HG03139 (cell line): ENCODE measurements around the gene FASTKD3.
A peak's percentile ranks its signal among the peaks of the same experiment; 100 is the strongest.
"Not testable (repeated sequence)": the region's sequence is repeated elsewhere in the genome, so short reads cannot be mapped to it uniquely, and the experiment has no call there.

Source experiments
- ATAC-seq: cut with Tn5 transposase; IDR thresholded peaks from one replicate; pipeline ENCODE4 v1.9.1; 2021; ENCODE audit not compliant: unreplicated experiment

Gene FASTKD3

GRCh38 chr5:7868773-7869473 lies at the start of gene FASTKD3, which contains the start of gene MTRR:
Gene FASTKD3 (minus strand): TSS chr5:7869031. CDS start chr5:7868083, 948 bp downstream.
Gene MTRR (plus strand): TSS chr5:7869148. CDS start chr5:7870795, 1,647 bp downstream.
- peak; percentile 98 for ATAC-seq

- ATAC-seq = no peak
These were observed 48.6 kb upstream of the FASTKD3 start for GRCh38 chr5:7917130-7918123.

DNA sequence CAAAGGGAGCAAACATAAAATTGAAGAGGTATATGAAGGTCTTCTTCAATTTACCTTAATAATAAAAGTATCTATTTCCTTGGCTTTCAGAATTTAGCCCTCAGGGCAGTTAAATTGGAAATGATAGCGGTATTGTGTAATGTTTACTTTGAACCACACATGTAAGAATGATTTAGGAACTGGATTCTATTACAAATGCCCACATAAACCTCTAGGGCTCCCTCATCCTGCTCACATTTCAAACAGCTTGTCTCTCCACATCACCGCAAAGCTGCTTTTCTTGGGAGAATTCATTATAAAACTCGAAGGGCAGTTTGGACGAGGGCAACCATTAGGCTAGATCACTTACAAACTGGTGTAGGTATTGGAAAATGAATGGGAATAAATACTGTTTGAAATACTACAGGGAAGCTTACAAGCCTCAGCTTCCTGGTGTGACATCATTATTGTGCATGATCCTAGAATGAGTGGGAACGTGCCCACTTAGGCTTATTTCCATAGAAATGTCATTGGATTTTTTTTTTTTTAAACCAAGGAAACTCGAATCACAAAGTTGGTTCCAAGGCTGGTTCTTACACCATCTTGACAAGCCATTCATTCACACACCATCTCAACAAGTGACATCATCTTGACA lies 47.5 kb upstream of the FASTKD3 start:
- ATAC-seq = no peak

DNA sequence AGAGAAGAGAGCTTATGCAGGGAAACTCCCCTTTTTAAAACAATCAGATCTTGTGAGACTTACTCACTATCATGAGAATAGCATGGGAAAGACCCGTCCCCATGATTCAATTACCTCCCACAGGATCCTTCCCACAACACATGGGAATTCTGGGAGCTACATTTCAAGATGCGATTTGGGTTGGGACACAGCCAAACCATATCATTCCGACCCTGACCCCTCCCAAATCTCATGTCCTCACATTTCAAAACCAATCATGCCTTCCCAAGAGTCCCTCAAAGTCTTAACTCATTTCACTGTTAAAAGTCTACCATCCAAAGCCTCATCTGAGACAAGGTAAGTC lies 42.6 kb upstream of the FASTKD3 start:
- ATAC-seq = not testable (repeated sequence)

GRCh38 chr5:7910738-7911428 lies 42.1 kb upstream of the FASTKD3 start:
- ATAC-seq = no peak

DNA sequence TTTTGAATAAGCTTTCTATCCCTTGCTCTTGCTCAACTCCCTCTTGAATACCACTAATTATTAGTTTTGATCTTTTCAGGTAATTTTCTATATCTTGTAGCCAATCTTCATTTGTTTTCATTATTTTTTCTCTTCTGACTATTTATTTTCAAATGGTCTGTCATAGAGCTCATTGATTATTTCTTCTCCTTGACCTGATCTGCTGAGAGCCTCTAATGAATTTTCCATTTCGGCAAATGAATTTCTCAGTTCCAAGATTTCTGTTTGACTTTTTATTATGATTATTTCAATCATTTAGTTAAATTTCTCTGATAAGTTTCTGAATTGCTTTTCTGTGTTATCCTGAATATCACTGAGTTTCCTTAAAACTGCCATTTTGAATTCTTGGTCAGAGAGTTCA lies 39.5 kb upstream of the FASTKD3 start:
- no peak for ATAC-seq

DNA sequence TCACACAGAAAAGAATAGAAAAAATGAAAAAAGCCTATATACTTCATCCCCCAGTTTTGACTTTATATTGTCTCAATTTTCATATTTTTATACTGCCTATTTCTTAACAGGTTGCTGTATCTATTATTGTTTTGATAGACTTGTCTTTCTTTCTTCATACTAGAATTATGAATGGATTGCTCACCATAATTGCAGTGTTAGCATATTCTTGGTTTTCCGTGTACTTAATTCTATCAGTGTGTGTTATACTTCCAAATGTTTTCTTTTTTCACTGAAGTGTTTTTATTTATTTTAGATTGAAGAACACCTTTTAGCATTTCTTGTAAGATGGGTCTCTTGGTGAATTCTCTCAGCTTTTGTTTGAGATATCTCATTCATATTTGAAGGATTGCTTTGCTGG lies 38.8 kb upstream of the FASTKD3 start:
- ATAC-seq = no peak

GRCh38 chr5:7904170-7904569 lies 35.3 kb upstream of the FASTKD3 start:
- ATAC-seq = no peak

DNA sequence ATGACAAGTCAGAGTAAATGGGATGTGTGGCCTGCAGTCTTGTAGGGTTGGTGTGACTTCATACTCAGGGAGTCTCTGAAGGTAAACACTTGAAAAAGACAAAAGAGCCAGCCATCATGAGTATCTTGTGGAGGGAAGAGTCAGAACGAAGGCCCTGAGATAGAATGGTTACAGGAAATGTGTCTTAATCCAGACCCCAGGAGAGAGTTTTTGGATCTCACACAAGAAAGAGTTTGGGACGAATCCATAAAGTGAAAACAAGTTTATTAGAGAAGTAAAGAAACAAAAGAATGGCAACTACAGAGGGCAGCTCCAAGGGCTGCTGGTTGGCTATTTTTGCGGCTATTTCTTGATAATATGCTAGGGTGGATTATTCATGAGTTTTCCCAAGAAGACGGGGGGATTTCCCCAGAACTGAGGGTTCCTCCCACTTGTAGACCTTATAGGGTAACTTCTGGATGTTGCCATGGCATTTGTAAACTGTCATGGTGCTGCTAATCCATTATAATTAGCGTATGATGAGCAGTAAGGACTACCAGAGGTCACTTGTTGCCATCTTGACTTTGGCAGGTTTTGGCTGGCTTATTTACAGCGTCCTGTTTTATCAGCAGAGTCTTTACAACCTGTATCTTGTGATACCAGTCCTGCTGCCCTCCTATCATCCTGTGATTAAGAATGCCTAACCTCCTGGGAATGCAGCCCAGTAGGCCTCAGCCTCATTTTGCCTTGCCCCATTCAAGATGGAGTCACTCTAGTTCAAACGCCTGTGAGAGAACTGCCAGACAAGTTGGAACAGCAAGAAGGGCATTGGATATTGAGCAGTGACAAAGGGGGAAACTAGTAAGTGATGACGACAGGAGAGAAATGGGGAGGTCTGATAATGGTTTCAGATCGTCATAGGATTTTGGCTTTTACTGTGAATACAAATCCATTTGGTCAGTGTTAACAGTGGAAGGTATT lies 34.1 kb upstream of the FASTKD3 start:
- no peak for ATAC-seq

- ATAC-seq = no peak
These were observed 33.4 kb upstream of the FASTKD3 start for GRCh38 chr5:7902201-7902600.

DNA sequence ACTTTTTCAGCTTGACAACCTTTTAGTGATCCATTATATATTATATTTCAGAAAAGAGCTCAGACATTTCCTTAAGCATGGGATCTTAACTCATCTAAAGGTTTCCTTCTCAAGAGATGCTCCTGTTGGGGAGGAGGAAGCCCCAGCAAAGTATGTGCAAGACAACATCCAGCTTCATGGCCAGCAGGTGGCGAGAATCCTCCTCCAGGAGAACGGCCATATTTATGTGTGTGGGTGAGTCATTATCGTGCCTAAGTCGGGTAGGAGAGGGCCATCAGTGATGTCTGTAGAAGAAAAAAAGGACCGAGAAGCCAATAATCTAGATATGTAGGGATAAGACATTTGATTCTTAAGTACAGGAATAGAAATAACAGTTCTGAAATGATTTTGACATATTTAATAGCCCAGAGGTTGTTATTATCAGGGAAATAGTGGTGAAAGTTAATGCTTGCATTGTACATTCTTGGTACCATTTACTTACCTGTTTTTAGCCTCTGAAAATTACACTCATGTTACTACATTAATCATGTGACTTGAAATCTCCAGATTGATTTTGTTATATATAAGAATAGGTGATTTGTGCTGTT lies 28.3 kb upstream of the FASTKD3 start:
- ATAC-seq = no peak

DNA sequence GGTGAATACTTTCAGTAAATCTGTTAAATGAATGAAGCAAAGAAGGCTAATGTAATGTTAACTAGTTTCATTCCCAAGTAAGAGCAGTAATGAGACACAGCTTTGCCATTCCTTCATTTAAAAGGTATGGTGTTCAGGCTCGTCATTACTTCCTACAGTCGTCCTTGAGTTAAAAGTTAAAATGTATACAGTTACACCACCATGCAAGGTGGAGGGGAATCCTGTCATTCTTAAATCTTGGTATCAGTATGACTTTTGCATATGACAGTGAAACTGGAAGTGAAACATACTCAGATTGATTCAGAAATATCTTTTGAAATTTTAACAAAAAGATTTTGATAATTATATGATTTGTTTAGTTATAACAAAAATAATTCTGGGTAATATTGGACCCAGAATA lies 26.0 kb upstream of the FASTKD3 start:
- peak; percentile 96 for ATAC-seq

DNA sequence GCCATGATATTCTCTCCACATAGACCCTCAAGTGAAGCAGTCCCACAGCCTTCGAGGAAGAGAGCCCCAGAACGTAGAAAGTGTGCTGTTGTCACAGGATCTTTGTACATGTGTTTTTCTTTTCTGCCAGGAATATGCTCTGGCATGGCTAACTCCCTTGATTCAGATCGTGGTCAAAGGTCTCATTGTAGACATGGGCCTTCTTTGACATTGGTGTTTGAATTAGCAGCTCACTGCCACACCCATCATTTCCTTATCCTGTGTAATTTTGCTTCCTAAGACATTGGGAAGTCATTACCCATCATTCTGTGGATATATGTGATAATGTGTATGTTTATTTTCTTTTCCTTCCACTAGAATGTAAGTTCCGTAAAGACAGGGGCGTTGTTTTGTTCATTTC lies 25.6 kb upstream of the FASTKD3 start:
- no peak for ATAC-seq

DNA sequence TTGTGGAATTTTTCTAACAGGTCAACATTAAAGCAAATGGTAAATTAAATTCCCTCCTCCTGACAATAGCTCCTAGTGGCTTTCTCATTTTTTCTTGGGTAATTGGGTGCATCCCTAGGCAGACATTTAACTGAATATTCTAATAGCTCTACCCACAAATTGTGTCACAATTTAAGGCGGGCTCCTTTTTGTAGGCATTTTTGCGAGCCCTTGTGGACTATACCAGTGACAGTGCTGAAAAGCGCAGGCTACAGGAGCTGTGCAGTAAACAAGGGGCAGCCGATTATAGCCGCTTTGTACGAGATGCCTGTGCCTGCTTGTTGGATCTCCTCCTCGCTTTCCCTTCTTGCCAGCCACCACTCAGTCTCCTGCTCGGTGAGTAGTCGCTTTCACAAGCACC lies 20.1 kb upstream of the FASTKD3 start:
- ATAC-seq = no peak

- ATAC-seq = no peak
These were observed 18.1 kb upstream of the FASTKD3 start for GRCh38 chr5:7886849-7887475.

DNA sequence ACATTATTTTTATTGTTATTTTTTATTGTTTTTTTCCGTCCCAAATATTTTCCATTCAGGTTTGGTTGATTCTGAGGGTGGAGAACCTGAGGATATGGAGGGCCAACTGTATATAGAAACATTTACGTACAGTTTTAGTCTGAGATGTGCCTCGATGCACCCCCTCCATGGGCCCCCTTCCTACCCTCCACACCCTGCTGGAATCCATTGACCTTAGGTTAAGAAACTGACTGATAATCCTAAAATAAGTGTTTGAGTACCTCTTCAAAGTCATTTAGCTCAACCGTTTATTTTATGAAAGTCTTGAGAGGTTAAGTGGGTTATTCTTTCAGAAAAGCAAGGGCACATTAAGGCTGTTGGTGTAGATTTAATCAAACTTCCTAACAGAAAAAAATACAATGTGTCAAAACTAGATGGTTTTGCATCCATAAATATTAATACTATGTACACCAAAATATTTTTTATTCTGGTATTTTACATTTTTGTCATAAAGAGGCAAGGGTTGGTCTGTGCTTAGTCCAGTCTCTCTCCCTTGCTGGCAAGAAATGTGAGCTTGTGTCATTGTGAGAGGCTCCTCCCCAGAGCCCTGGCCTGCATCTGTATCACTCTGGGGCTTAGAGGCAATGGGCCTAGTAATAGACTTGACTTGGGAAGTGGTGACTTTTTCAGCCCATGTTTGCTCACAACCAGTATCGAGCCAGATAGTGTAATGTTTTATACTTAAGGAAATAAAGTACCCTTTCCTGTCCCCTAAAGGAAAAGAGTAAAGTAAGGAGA lies 15.8 kb upstream of the FASTKD3 start:
- no peak for ATAC-seq

GRCh38 chr5:7882926-7883325 lies 14.1 kb upstream of the FASTKD3 start:
- no peak for ATAC-seq

GRCh38 chr5:7881816-7882215 lies 13.0 kb upstream of the FASTKD3 start:
- ATAC-seq = no peak
